GM12878 (cell line): ENCODE data around the gene SCRT2. TPM values are rescaled to one million over a fixed set of nuclear protein-coding genes. Genes with fewer than 3 reads are reported as not detected.

ENCODE experiments used
- ATAC-seq: fragments of 200-7000 bp; cut with Tn5 transposase; 3 replicates; pipeline ENCODE4 v1.9.1; 2020; ENCODE audit warnings: mild to moderate bottlenecking, moderate library complexity
- BruUV-seq: library from RNA; stranded (reverse); fragments of 400-500 nt; replicated peaks from 2 replicates; lab custom pipeline; 2021; lab: Mats Ljungman, UMichigan
- CTCF ChIA-PET: fragments of 300-600 bp; sonication (Branson Sonifier 250); formaldehyde crosslinking; extraction: SDS; loops from one replicate; lab custom pipeline; 2021; ENCODE audit warnings: inconsistent platforms; lab: Yijun Ruan, JAX
- POLR2A ChIA-PET: fragments of 350-600 bp; formaldehyde crosslinking; extraction: SDS; loops from one replicate; lab custom pipeline; 2021; ENCODE audit warnings: inconsistent platforms; lab: Charles Lee
- RAD21 ChIA-PET: fragments of 300-600 bp; sonication (Branson Sonifier 250); formaldehyde crosslinking; loops from one replicate; lab custom pipeline; 2023; ENCODE audit warnings: antibody characterized with exemption; ENCODE audit not compliant: unreplicated experiment; lab: Charles Lee
- SMC1A ChIA-PET: fragments of 300-600 bp; sonication (Branson Sonifier 250); formaldehyde crosslinking; loops from one replicate; lab custom pipeline; 2023; ENCODE audit not compliant: unreplicated experiment, uncharacterized antibody; lab: Charles Lee
- DNase-seq: peaks from one replicate; pipeline ENCODE4 v3.0.0-alpha.2; 2011; ENCODE audit warnings: low read depth, low spot score
- FAIRE-seq: peaks from 3 replicates; lab custom pipeline; 2011; peaks lifted over from hg19 to GRCh38; lab: Jason Lieb, UNC
- H2AFZ ChIP-seq: 2 replicates; pipeline ENCODE4 v1.6.0; 2011; ENCODE audit warnings: low read depth, low read length, control low read depth; ENCODE audit not compliant: control insufficient read depth
- H3K27ac ChIP-seq: 2 replicates; pipeline ENCODE4 v1.5.1; 2011; ENCODE audit warnings: control low read depth; ENCODE audit not compliant: control insufficient read depth, insufficient read depth
- H3K27me3 ChIP-seq, 2 experiments: replicated peaks in 1 of 2; 2 replicates each; pipeline versions ENCODE4 v1.6.0 to v1.6.1; 2011; ENCODE audit warnings: low read length in 1 of 2; ENCODE audit not compliant: control insufficient read depth in 2 of 2, insufficient read depth in 2 of 2
- H3K36me3 ChIP-seq, 2 experiments: 2 replicates each; pipeline ENCODE4 v1.5.1; 2011; ENCODE audit warnings: low read length in 1 of 2; ENCODE audit not compliant: control insufficient read depth in 2 of 2, insufficient read depth in 2 of 2
- H3K4me1 ChIP-seq: 2 replicates; pipeline ENCODE4 v1.6.1; 2011; ENCODE audit warnings: mild to moderate bottlenecking, low read length, moderate library complexity, mixed read lengths; ENCODE audit not compliant: control insufficient read depth, insufficient read depth
- H3K4me2 ChIP-seq: 2 replicates; pipeline ENCODE4 v1.6.0; 2011; ENCODE audit warnings: control low read depth; ENCODE audit not compliant: control insufficient read depth, insufficient read depth
- H3K4me3 ChIP-seq: fragments of 200-600 bp; sonication (generic); 2 replicates; pipeline ENCODE4 v1.5.1; 2016
- H3K79me2 ChIP-seq: 2 replicates; pipeline ENCODE4 v1.6.0; 2011; ENCODE audit warnings: low read length; ENCODE audit not compliant: control insufficient read depth, insufficient read depth
- H3K9ac ChIP-seq: 2 replicates; pipeline ENCODE4 v1.8.0; 2011; ENCODE audit warnings: low read length, control low read depth, mixed read lengths; ENCODE audit not compliant: control insufficient read depth, insufficient read depth
- H3K9me3 ChIP-seq: replicated peaks from 3 replicates; pipeline ENCODE4 v1.5.1; 2011; ENCODE audit warnings: mild to moderate bottlenecking, low read length; ENCODE audit not compliant: control insufficient read depth, insufficient read depth
- H4K20me1 ChIP-seq: 2 replicates; pipeline ENCODE4 v1.6.0; 2011; ENCODE audit not compliant: control insufficient read depth, insufficient read depth
- BCL3 ChIP-seq: IDR thresholded peaks from 2 replicates; pipeline ENCODE4 v1.6.1; 2011; ENCODE audit warnings: borderline replicate concordance, low read depth, mild to moderate bottlenecking, moderate library complexity, low read length; ENCODE audit not compliant: insufficient read depth, poor library complexity, severe bottlenecking
- HDGF ChIP-seq: fragments of 450-650 bp; IDR thresholded peaks from 2 replicates; pipeline ENCODE4 v1.6.1; 2016; ENCODE audit warnings: antibody characterized with exemption
- KLF5 ChIP-seq: fragments of 450-650 bp; IDR thresholded peaks from 2 replicates; pipeline ENCODE4 v1.6.1; 2014; ENCODE audit warnings: mild to moderate bottlenecking; ENCODE audit not compliant: partially characterized antibody
- NR2F1 ChIP-seq: fragments of 450-650 bp; conservative IDR thresholded peaks from 2 replicates; pipeline ENCODE4 v1.6.1; 2017; ENCODE audit warnings: mild to moderate bottlenecking
- PAX5 ChIP-seq: IDR thresholded peaks from 2 replicates; pipeline ENCODE4 v1.6.1; 2011; ENCODE audit warnings: low read depth, low read length, borderline replicate concordance
- SUZ12 ChIP-seq: fragments of 200-600 bp; sonication (generic); IDR thresholded peaks from one replicate; pipeline ENCODE4 v1.6.1; 2018; ENCODE audit warnings: antibody characterized with exemption, mild to moderate bottlenecking; ENCODE audit not compliant: unreplicated experiment
- WGBS: methylation state at CpG from one replicate; pipeline ENCODE4 v1.1.6; 2016; ENCODE audit warnings: low lambda C conversion rate; ENCODE audit not compliant: insufficient replicate concordance, insufficient coverage; ENCODE audit errors: missing lambda C conversion rate; 5-methylcytosine and 5-hydroxymethylcytosine counted together
- in situ Hi-C: fragments of 300-500 bp; cut with MboI; formaldehyde crosslinking; loops from 9 replicates; pipeline ENCODE4 v1.14.3; 2018; ENCODE audit warnings: mixed read lengths
- intact Hi-C: fragments of 100-400 bp; cut with micrococcal nuclease; formaldehyde crosslinking; loops from one replicate; pipeline ENCODE4 v1.14.2; 2022; ENCODE audit not compliant: unreplicated experiment
- polyA plus RNA-seq, 11 experiments: library from polyadenylated mRNA; depleted of rRNA in 4 of 11; unstranded in 6 of 11; stranded (reverse) in 5 of 11; fragments of >200 nt; fragmentation: Nextera tagmentation in 4 of 11; fragmentation: Illumina TruSeq in 1 of 11; extraction: Ambion mirVana in 4 of 11; extraction: Trizol in 1 of 11; gene quantifications; 1 replicate in 1 of 11; 2 replicates in 10 of 11; pipeline versions ENCODE4 v1.2.1 to v1.2.3, GENCODE V29; 2011 to 2016; ENCODE audit warnings: inconsistent platforms in 2 of 11, missing spikeins in 2 of 11, low read depth in 1 of 11
- total RNA-seq, 4 experiments: library from RNA; depleted of rRNA in 3 of 4; stranded (reverse); fragments of >200 nt in 3 of 4; fragmentation: Illumina TruSeq in 1 of 4; extraction: Trizol in 1 of 4; gene quantifications; 2 replicates each; pipeline versions ENCODE4 v1.2.1 to v1.2.3, GENCODE V29; 2013 to 2021
- TF ChIP-seq, protein P1 (sequence below): fragments of 450-650 bp; IDR thresholded peaks from 2 replicates; pipeline ENCODE4 v1.6.1; 2017; ENCODE audit warnings: borderline replicate concordance

Gene SCRT2
- total and polyA plus RNA-seq, 10 of the 15 experiments (the other 5 are each of a cell fraction or from before 2014, with no cell fraction given) = not detected

DNA sequence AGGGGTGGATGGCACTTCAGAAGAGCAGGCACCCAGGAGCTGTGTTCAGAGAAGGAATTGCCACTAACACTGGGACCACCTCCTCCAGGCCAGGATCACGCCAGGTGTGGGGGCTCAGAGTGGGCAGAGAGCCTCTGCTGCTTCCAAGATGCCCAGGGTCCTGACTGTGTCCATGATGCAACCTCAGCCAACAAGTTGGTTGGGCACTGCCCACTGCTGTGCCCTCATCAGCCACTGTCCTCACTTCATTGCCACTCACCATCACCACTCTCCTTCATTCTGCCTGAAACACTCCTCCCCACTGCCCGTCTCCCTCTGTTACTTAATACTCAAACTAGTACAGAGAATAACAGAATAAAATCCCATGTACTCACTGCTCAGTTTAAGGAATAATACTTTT lies 49.0 kb downstream of the SCRT2 start:
- 0% methylated on average over 2 of the region's 2 CpGs for WGBS
- no peaks in the 10 kb centered on the region for H3K4me1 ChIP-seq
- no peaks in the 10 kb centered on the region for H3K9me3 ChIP-seq
- H4K20me1 ChIP-seq = no peaks in the 10 kb centered on the region
- DNase-seq = no peak
- intact Hi-C loops = no loop called here
- no peak overlapping the region for H3K4me3 ChIP-seq
- no TSS peak for BruUV-seq
- in situ Hi-C loops = no loop called here
- H3K27ac ChIP-seq = no peak overlapping the region
- no peak overlapping the region for H2AFZ ChIP-seq
- H3K4me2 ChIP-seq = no peak overlapping the region
- CTCF ChIA-PET = interaction anchor here (0.5 to 6.3 kb wide), 2 partner anchors 18 to 1826 kb away, joined by 3 to 26 read pairs; no protein-coding TSS in a partner anchor
- TF ChIP-seq PAX5 = no peak
- no peak for TF ChIP-seq BCL3
- no peak for TF ChIP-seq HDGF
- TF ChIP-seq KLF5 = no peak
- TF ChIP-seq NR2F1 = no peak
- no peak for TF ChIP-seq SUZ12
- TF ChIP-seq, protein P1, sequence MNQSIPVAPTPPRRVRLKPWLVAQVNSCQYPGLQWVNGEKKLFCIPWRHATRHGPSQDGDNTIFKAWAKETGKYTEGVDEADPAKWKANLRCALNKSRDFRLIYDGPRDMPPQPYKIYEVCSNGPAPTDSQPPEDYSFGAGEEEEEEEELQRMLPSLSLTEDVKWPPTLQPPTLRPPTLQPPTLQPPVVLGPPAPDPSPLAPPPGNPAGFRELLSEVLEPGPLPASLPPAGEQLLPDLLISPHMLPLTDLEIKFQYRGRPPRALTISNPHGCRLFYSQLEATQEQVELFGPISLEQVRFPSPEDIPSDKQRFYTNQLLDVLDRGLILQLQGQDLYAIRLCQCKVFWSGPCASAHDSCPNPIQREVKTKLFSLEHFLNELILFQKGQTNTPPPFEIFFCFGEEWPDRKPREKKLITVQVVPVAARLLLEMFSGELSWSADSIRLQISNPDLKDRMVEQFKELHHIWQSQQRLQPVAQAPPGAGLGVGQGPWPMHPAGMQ = no peak
- no peaks in the 10 kb centered on the region for H3K36me3 ChIP-seq
- ATAC-seq = no peak
- SMC1A ChIA-PET = no interaction called here
- RAD21 ChIA-PET = no interaction called here
- H3K9ac ChIP-seq = no peak overlapping the region
- H3K79me2 ChIP-seq = no peaks in the 10 kb centered on the region
- no peak for FAIRE-seq
- peaks cover 0 to 1% of the 10 kb centered on the region in 2 experiments; a peak in 2 of 4 replicates for H3K27me3 ChIP-seq
- POLR2A ChIA-PET = no interaction called here
